IPS-15b (cell line): Measurements from ENCODE around the gene ZNF511.
A peak's percentile ranks its signal among the peaks of the same experiment; 100 is the strongest.

ENCODE experiments used
- H3K27me3 ChIP-seq: one replicate; pipeline ENCODE4 v1.6.1; 2013; ENCODE audit warnings: low read length; ENCODE audit not compliant: control insufficient read depth, insufficient read depth
- H3K36me3 ChIP-seq: one replicate; pipeline ENCODE4 v1.6.1; 2013; ENCODE audit warnings: low read length; ENCODE audit not compliant: control insufficient read depth, insufficient read depth
- H3K4me1 ChIP-seq: one replicate; pipeline ENCODE4 v1.6.1; 2013; ENCODE audit warnings: mild to moderate bottlenecking, low read length; ENCODE audit not compliant: control insufficient read depth, insufficient read depth
- H3K4me3 ChIP-seq: one replicate; pipeline ENCODE4 v1.5.1; 2013; ENCODE audit warnings: low read depth, low read length
- H3K9ac ChIP-seq: one replicate; pipeline ENCODE4 v1.6.1; 2013; ENCODE audit warnings: low read depth, mild to moderate bottlenecking, low read length
- H3K9me3 ChIP-seq: one replicate; pipeline ENCODE4 v1.6.1; 2013; ENCODE audit warnings: mild to moderate bottlenecking, low read length; ENCODE audit not compliant: control insufficient read depth, insufficient read depth

The ZNF511 gene

GRCh38 chr10:133299738-133300137 lies 9.0 kb upstream of the ZNF511 start:
- Histone ChIP-seq H3K36me3 (peaks cover 32% of the 10 kb centered on the region), H3K4me1 (no peaks in the 10 kb centered on the region), H3K9ac (no peak overlapping the region), H3K27me3 (no peaks in the 10 kb centered on the region), H3K4me3 (no peak overlapping the region), H3K9me3 (no peaks in the 10 kb centered on the region)

GRCh38 chr10:133302230-133302629 lies 6.5 kb upstream of the ZNF511 start:
- Histone ChIP-seq H3K9me3 (no peaks in the 10 kb centered on the region), H3K36me3 (peaks cover 21% of the 10 kb centered on the region), H3K4me3 (no peak overlapping the region), H3K9ac (no peak overlapping the region), H3K27me3 (no peaks in the 10 kb centered on the region), H3K4me1 (peaks cover under 1% of the 10 kb centered on the region)

- Histone ChIP-seq H3K9me3 (no peaks in the 10 kb centered on the region), H3K4me3 (no peak overlapping the region), H3K36me3 (peaks cover 18% of the 10 kb centered on the region), H3K4me1 (peaks cover 7% of the 10 kb centered on the region), H3K9ac (no peak overlapping the region), H3K27me3 (no peaks in the 10 kb centered on the region)
Measured at GRCh38 chr10:133303206-133303605, 5.5 kb upstream of the ZNF511 start.

DNA sequence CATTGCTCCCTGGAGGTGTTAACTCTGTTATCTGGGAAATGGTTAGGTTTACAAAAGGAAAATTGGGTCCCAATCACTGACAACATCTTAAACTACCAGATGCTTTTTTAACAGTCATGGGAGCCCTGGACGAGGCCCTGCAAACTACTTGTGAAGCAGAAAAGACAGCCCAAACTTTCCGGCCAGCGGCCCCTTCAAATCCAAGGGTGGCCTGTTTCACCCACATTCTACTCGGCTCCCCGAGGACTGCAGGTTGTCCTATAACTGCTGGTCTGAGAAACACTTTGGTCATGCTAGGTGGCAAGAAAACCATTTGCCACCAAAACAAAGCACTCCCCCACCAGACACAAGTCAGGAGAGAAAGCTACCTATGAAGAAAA lies 2.6 kb upstream of the ZNF511 start:
- H3K9me3 ChIP-seq: no peaks in the 10 kb centered on the region
- H3K9ac ChIP-seq: no peak overlapping the region
- H3K36me3 ChIP-seq: peaks cover 11% of the 10 kb centered on the region
- H3K4me1 ChIP-seq: peaks cover 7% of the 10 kb centered on the region
- H3K27me3 ChIP-seq: no peaks in the 10 kb centered on the region
- no peak overlapping the region for H3K4me3 ChIP-seq

DNA sequence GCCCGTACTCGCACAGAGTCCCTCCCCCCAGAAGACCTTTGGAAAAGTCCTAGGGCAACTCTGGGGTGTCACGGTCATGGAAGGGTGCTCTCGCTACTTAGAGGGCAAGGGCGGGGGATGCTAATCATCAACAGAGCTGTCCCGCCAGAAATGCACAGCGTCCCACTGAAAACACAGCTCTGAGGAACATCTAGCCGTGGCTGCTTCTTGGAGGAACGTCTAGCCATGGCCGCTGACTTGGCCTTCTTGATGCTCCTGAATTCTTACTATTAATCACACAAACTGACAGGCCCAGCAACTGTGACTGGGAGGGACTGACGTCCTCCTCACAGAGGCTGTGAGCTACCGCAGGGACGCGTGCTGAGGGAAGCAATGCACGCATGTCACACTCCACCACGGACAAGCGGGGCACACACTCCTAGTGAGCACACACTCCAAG lies 1.8 kb upstream of the ZNF511 start:
- Histone ChIP-seq H3K4me1 (peaks cover 7% of the 10 kb centered on the region), H3K27me3 (no peaks in the 10 kb centered on the region), H3K4me3 (no peak overlapping the region), H3K36me3 (peaks cover 9% of the 10 kb centered on the region), H3K9me3 (no peaks in the 10 kb centered on the region), H3K9ac (no peak overlapping the region)

GRCh38 chr10:133307776-133308420 lies 816 bp upstream of the ZNF511 start:
- H3K27me3 ChIP-seq: no peaks in the 10 kb centered on the region
- no peaks in the 10 kb centered on the region for H3K9me3 ChIP-seq
- H3K36me3 ChIP-seq: peaks cover 11% of the 10 kb centered on the region
- peaks cover 7% of the 10 kb centered on the region for H3K4me1 ChIP-seq
- H3K9ac ChIP-seq: no peak overlapping the region
- peak overlapping the region; percentile 61 for H3K4me3 ChIP-seq

DNA sequence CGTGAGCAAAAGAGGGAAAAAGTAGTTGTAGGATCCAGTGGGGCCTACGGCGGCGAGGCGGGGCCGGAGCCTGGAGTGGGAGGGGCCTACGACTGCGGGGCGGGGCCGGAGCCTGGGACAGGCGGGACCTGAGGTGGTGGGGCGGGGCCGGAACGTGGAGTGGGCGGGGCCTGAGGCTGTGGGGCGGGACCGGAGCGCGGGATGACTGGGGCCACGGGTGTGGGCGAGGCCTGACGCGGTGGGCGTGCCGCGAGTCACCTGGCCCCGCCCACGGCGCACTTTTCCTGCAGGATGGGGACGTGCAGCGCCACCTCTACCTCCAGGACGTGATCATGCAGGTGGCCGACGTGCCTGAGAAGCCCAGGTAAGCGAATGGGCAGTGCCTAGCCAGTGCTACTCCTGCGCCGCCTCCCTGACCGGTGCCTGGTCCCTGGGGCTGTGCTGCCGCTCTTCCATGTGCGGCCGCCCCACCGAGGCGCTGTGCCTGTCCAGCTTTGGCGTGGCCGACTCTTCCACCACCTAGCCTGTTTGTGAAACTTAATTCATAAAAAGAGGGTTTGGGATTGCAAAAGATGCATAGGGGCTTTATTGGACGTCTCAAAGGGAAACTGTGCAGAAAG lies 496 bp downstream of the ZNF511 start:
- peaks cover 7% of the 10 kb centered on the region for H3K4me1 ChIP-seq
- no peaks in the 10 kb centered on the region for H3K27me3 ChIP-seq
- H3K9ac ChIP-seq: peak overlapping the region; percentile 81

GRCh38 chr10:133309720-133310398 lies 1.1 kb downstream of the ZNF511 start:
- H3K36me3 ChIP-seq: peaks cover 11% of the 10 kb centered on the region
- peaks cover 7% of the 10 kb centered on the region for H3K4me1 ChIP-seq
- no peaks in the 10 kb centered on the region for H3K9me3 ChIP-seq
- H3K4me3 ChIP-seq: peak overlapping the region; percentile 47
- H3K9ac ChIP-seq: no peak overlapping the region
- no peaks in the 10 kb centered on the region for H3K27me3 ChIP-seq

More for the DNA sequence above, 496 bp downstream of the ZNF511 start:
- peaks cover 11% of the 10 kb centered on the region for H3K36me3 ChIP-seq
- no peaks in the 10 kb centered on the region for H3K9me3 ChIP-seq
- H3K4me3 ChIP-seq: peak overlapping the region; percentile 61

- Histone ChIP-seq H3K4me1 (peaks cover 7% of the 10 kb centered on the region), H3K27me3 (no peaks in the 10 kb centered on the region), H3K9ac (no peak overlapping the region), H3K4me3 (no peak overlapping the region), H3K36me3 (peaks cover 11% of the 10 kb centered on the region), H3K9me3 (no peaks in the 10 kb centered on the region)
Measured at GRCh38 chr10:133310399-133310755, 1.7 kb downstream of the ZNF511 start.

DNA sequence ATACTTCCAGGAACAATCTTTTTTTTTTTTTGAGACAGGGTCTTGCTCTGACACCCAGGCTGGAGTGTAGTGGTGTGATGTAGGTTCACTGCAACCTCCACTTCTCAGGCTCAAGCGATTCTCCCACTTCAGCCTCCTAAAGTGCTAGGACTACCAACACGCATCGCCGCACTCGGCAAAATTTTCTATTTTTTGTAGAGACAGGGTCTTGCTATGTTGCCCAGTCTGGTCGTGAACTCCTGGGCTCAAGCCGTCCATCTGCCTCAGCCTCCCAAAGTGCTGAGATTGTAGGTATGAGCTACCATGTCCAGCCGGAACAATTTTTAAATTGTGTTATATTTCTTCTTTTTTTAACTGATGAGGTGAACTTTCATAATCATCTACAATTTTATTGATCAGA lies 2.1 kb downstream of the ZNF511 start:
- H3K27me3 ChIP-seq: no peaks in the 10 kb centered on the region
- no peak overlapping the region for H3K9ac ChIP-seq
- H3K4me3 ChIP-seq: no peak overlapping the region
- H3K36me3 ChIP-seq: peaks cover 11% of the 10 kb centered on the region
- peaks cover 7% of the 10 kb centered on the region for H3K4me1 ChIP-seq
- H3K9me3 ChIP-seq: no peaks in the 10 kb centered on the region

DNA sequence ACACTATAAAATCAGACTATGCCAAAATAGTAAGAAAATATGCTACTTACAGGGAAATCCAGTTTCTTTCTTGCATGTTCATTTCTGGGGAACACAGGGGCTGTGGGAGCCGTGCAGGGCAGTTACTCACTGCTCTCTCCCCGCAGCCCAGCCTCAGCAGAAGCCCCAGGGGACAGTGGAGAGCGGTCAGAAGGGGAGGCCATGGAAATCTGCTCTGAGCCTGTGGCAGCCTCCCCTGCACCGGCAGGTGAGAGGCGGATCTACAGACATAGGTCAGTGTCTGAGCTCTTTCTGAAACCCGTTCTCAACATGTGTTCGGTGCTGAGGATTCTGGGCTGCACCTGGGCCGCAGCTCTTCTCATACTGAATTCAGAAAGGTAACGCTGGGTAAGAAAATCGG lies 2.9 kb downstream of the ZNF511 start:
- H3K36me3 ChIP-seq: peaks cover 11% of the 10 kb centered on the region
- H3K9me3 ChIP-seq: no peaks in the 10 kb centered on the region
- no peaks in the 10 kb centered on the region for H3K27me3 ChIP-seq
- H3K4me3 ChIP-seq: no peak overlapping the region
- H3K9ac ChIP-seq: no peak overlapping the region
- H3K4me1 ChIP-seq: peaks cover 7% of the 10 kb centered on the region
